NCI-H1930 (cell line): ENCODE data around the gene UBE3B.

Experiments
- DNase-seq, 2 experiments: peaks; one replicate each; lab custom pipeline; 2025; lab: John Stamatoyannopoulos, UW

Gene UBE3B

DNA sequence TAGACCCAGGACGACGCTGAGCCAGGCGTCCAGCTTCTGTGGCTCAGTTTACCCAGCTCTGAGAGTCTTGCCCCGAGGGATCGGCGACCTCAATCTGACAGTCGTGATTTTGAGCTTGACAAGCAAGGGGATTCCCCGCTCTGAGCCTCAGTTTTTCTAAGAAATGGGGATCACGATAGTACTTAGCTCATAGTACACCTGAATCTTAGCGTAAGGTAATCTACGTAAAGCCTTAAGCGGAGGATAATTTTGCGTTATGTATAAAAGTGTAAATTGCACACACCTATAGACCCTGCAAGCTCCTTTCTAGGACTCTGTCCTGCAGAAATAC, 96.4 kb downstream of the UBE3B start:
- DNase-seq: no peak

DNA sequence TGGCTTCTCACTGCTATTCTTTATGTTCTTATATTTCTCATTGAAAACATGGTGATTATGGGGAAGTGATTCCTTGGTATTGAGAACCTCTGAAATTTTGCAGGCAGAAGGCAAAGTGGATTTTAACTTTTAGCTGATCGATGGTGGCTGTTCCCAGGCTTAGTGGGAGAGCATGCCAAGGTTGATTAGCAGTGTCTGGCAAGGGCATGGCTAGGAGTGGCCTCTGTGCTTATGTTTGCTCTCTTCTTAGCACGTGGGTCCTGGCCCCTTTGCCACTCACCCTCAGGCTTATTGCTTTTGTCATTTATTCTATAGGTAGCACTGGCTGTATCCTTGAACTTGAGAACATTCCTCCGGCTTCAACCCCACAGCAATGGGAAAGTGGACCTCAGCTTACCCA, 98.2 kb downstream of the UBE3B start:
- no peak for DNase-seq

DNA sequence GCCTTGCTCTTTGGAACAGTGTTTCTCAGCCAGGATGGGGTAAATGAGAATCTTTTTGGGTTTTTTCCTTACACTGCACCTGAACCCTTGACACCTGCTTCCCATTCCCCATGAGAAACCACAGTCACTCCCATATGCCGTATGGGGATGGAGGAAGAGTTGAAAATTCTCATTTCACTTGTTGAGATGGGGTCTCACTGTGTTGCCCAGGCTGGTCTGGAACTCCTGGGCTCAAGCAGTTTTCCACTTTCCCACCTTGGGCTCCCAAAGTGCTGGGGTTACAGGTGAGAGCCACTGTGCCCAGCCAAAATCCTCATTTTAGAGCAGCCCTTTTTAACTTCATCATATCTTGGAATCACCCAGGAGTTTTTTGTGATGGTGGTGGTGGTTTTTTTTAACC, 99.9 kb downstream of the UBE3B start:
- no peak for DNase-seq

DNA sequence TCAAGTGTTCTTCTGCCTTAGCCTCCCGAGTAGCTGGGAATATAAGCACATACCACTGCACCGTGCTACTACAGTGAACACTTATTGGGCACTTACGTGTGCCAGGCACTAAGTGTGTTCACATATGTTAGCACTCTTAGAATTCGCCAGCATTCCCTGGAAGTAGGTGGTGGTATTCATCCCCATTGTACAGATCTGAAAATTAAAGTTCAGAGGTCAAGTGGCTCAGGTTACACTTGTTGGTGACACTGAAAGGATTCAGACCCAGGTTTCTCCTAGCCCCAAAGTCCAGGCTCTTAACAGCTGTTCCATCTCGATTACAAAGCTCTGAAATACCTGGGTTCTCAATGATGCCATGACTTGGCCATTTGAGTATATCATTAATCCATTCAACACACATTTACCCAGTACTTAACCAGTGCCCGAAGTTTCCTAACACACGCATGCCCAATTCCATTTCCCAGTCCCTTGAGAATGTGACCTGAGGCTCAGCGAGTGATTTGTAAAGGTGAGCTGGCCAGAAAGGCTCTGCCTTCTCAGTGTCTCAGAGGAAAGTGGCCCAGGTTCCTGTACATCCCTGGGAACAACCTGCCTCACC, 101.0 kb downstream of the UBE3B start:
- DNase-seq: no peak

DNA sequence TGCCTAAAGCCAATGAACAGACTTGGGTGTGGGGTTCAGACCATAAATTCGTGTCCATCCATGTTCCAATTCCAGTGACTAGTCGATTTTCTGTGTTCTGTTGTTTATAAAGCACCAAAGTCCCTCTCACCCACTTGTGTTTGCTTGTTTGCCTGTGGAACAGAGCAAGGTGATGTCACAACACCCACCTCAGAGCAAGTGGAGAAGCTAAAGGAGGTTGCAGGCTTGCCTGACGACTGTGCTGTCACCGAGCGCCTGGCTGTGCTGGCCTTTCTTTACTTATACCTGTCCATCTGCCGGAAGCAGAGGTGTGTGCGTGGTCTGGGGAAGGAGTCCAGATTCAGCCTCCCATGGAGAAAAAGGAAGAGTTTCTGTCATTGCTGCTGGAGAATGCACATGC, 102.2 kb downstream of the UBE3B start:
- DNase-seq: no peak

GRCh38 chr12:109580272-109580671, 102.8 kb downstream of the UBE3B start:
- no peak for DNase-seq

DNA sequence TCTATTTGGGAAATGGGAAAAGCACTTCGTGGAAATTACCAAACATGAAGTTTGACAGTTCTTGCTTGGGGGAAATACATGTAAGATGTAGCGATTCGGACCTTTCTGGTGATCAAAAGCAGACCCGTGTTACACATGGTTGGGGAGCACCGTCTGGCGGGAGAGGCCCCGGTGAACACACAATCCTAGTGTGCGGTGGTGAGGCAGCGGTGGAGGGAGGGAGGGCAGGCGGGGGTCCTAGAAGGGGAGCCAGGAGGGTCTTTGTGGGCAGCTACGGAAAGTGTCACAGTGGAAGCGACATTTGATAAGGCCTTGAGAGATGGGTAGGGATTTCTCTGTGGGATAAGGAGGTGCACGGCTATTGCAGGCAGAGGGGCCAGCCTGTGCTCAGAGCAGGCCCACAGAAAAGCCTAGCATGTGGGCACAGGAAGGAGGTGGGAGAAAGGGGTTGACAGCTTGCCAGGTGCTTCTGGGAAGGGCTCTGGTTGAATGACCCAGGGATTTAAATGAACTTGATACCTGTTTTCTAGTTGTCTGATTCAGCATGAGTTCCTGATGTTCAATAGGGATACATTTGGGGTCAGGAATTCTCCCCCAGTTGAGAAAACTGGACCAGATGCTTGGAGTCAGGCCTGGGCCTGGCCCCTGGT, 103.4 kb downstream of the UBE3B start:
- DNase-seq: no peak

GRCh38 chr12:109581334-109581691, 103.9 kb downstream of the UBE3B start:
- no peak for DNase-seq

GRCh38 chr12:109581856-109582255, 104.4 kb downstream of the UBE3B start:
- DNase-seq: no peak

DNA sequence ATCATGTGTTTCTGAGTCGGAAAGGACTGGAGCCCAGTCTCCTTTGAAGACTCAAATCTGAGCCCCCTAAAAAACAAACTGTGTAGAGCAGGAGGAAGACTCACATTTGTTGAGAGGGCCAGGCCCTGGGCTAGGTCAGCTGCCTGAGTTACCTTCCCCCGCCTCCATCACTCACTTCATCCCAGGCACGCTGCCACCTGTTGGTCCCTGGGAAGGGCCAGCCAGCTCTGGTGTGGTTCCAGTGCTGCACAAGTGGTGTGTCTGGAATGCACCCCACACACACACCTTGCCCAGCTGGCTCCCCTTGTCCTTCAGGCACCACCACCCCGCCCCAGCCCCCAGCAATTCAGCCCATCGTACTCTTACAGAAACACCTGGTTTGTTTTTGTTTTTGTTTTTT, 105.2 kb downstream of the UBE3B start:
- DNase-seq: no peak

- DNase-seq: no peak
Measured at GRCh38 chr12:109583733-109584132, 106.3 kb downstream of the UBE3B start.
